Stimulated activated CD8-positive, alpha-beta memory T cell treated with anti-CD3 and anti-CD28 coated beads, Interleukin-4, amount 100 ng/mL, for 1 hour (primary cell): ENCODE measurements around the gene EPOP.
"Not testable (repeated sequence)": the region's sequence is repeated elsewhere in the genome, so short reads cannot be mapped to it uniquely, and the experiment has no call there.

ENCODE experiments used
- DNase-seq, 2 donors: peaks; one replicate each; pipeline ENCODE4 v3.0.0-alpha.2; 2020; ENCODE audit warnings: low read depth in 2 of 2, low spot score in 1 of 2

EPOP gene

DNA sequence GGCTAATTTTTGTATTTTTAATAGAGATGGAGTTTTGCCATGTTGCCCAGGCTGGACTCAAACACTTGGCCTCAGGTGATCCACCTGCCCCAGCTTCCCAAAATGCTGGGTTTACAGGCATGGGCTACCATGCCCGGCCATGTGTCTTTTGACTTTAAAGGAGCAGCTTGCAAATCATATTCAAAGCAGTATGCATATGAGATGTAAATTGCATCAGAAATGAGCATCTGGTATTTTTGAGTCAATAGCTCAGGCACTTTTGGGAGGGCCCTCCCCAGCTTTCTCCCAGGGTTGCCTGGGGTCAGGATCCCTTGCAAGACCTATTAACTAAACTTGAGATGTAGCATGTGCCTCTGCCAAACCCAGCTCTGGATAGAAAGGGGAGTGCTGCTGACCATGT is 21.5 kb downstream of the EPOP start:
- no peak for DNase-seq

DNA sequence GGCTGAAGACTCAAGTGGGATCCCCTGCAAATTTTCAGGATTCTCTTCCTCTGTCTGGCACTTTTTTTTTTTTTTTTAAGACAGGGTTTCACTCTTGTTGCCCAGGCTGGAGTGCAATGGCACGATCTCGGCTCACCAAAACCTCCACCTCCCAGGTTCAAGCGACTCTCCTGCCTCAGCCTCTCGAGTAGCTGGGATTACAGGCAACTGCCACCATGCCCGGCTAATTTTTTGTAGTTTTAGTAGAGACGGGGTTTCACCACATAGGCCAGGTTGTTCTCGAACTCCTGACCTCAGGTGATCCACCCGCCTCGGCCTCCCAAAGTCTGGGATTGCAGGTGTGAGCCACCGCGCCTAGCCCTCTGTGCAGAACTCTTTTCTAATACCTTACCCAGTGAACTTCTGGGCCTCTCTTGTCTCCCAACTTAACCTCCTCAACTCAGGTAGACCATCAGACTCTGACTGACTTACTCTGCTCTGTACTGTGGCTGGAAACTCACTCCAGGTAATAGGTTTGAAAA is 24.0 kb downstream of the EPOP start:
- DNase-seq, result not testable (repeated sequence)

DNA sequence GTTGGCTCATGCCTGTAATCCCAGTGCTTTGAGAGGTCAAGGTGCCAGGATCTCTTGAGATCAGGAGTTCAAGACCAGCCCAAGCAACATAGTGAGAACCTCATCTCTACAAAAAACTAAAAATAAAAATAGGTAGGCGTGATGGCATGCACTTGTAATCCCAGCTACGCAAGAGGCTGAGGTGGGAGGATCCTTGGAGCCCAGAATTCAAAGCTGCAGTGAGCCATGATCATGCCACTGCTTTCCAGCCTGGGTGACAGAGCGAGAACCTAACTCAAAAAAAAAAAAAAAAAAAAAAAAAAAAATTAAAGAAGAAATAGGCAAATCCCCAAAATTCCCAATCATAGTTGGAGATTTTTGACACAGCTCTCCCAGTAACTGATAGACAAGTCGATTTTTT is 36.8 kb downstream of the EPOP start:
- no peak for DNase-seq

DNA sequence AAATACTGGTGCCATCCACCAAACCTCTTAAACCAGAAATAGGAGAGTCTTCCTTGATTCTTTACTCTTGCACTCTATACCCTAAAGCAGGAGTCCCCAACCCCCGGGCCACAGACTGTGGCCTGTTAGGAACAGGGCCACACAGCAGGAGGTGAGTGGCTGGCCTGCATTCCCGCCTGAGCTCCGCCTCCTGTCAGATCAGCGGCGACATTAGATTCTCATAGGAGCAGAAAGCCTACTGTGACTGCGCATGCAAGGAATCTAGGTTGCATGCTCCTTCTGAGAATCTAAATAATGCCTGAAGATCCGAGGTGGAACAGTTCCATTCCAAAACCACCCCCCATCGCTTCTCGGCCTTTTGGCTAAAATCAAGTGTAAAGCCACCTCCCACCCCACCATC is 38.7 kb downstream of the EPOP start:
- DNase-seq, result no peak

DNA sequence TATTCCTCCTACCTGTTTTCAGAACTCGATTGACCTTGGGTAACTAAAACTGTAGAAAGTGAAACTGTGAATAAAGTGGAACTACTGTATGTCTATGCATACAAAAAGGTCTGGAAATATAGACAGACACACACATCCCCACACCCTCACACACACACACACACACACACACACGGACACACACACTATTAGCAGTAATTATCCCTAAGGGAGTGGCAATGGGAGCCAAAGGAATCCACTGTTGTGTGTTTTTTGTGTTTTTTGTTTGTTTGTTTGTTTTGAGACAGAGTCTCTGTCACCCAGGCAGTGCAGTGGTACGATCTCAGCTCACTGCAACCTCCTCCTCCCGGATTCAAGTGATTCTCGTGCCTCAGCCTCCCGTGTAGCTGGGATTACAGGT is 42.4 kb downstream of the EPOP start:
- no peak for DNase-seq

DNA sequence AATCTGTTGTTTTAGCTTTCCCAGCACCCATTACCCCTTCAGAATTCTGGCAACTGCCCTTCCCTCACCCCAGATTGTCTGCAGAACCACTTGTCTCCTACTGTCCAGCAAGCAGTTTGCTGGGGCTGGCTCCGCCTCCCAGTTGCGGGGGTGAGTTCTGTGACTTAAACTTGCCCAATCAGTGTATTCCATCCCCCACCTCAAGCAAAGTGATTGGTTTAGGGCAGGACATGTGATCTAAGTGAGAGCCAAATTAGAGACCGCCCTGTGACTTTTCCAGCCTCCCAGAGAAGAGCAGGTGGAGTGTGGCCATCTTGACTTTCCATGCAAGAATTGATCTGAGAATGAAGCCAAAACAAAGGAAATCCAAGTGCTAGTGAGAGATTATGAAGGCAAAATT is 46.3 kb downstream of the EPOP start:
- no peak for DNase-seq

DNA sequence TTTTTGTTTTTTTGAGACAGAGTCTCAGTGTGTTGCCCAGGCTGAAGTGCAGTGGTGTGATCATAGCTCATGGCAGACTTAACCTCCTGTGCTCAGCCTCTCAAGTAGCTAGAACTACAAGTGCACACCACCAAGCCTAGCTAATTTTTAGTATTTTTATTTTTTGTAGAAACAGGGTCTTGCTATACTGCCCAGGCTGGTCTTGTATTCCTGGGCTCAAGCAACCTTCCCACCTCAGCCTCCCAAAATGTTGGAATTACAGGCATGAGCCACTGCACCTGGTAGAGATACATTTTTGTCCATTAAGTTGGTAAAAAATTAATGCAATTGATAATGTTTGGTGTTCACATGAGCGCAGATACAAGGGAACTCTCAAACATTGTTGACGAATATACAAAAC is 46.8 kb downstream of the EPOP start:
- DNase-seq, result no peak

DNA sequence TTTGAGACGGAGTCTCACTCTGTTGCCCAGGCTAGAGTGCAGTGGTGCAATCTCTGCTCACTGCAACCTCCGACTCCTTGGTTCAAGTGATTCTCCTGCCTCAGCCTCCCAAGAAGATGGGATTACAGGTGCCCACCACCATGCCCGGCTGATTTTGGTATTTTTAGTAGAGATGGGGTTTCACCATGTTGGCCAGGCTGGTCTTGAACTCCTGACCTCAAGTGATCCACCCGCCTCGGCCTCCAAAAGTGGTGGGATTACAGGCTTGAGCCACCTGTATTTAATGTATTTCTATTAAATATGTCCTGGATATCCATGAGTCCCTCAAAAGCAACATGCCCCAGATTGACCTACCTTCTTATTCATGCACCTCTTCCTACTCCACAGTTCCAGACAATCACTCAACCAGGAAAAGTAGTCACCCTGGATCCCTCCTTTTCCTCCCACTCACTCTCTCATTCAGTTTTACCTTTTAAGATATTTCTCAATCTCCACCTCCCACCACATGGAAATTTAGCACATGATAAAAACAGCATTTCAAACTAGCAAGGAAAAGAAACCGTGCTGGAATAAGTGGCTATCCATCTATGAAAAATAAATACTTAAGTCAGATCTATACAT is 48.0 kb downstream of the EPOP start:
- DNase-seq, result not testable (repeated sequence)

DNA sequence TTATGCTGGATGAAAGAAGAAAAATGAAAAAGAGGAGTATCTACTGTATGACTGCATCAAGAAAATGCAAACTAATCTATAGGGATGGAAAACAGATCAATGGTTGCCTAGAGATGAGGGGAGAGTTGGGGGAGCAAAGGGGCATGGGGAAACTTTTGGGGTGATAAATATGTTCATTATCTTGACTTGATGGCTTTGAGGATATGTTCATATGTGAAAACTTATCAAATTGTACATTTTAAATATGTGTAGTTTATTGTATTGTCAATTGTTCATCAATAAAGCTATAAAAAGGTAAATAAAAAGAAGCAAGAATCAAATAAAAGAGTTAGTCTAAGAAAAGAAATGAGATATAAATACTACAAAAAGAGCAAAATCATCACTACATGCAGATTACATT is 49.3 kb downstream of the EPOP start:
- DNase-seq, result no peak

DNA sequence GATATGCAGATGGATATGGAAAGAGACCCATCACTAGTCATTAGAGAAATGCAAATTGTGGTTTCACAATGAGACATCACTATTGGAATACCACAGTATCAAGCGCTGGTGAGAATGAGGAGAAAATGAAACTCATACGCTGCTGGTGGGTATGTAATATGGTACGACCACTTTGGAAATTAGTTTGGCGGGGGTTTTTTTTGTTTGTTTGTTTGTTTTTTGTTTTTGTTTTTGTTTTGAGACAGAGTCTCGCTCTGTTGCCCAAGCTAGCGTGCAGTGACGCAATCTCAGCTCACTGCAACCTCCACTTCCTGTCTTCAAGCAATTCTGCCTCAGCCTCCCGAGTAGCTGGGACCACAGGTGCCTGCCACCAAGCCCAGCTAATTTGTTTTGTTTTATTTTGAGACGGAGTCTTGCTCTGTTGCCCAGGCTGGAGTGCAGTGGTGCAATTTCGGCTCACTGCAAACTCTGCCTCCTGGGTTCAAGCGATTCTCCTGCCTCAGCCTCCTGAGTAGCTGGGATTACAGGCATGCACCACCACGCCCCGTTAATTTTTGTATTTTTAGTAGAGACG is 49.9 kb downstream of the EPOP start:
- not testable (repeated sequence) for DNase-seq
